CD4-positive, alpha-beta T cell (primary cell): ENCODE data around the gene TMEM174. TPM values are rescaled to one million over a fixed set of nuclear protein-coding genes. Genes with fewer than 3 reads are reported as not detected.

Experiments used
- ATAC-seq: fragments of 200-7000 bp; cut with Tn5 transposase; one replicate; pipeline ENCODE4 v1.10.0; 2022; ENCODE audit warnings: mild to moderate bottlenecking; ENCODE audit not compliant: poor library complexity
- CTCF ChIA-PET: fragments of 350-600 bp; sonication (Branson Sonifier 250); formaldehyde crosslinking; loops from one replicate; lab custom pipeline; 2021; ENCODE audit warnings: antibody characterized with exemption, inconsistent platforms; lab: Charles Lee
- POLR2A ChIA-PET: fragments of 350-600 bp; sonication (Branson Sonifier 250); formaldehyde crosslinking; loops from one replicate; lab custom pipeline; 2021; ENCODE audit warnings: antibody characterized with exemption, inconsistent platforms; lab: Charles Lee
- DNase-seq, 14 experiments: peaks; one replicate each; pipeline ENCODE4 v3.0.0-alpha.2; 2013 to 2020; ENCODE audit warnings: mixed read lengths in 2 of 14
- H3K27ac ChIP-seq, 2 donors: one replicate each; pipeline versions ENCODE4 v1.5.1 to v1.7.0; 2013; ENCODE audit warnings: low read length in 2 of 2, low read depth in 1 of 2, mild to moderate bottlenecking in 1 of 2
- H3K27me3 ChIP-seq, 2 experiments: 1 replicate in 1 of 2; 2 replicates in 1 of 2; pipeline versions ENCODE4 v1.6.1 to v1.7.0; 2013; ENCODE audit warnings: low read length in 2 of 2, control low read depth in 1 of 2, mild to moderate bottlenecking in 1 of 2, moderate library complexity in 1 of 2; ENCODE audit not compliant: insufficient read depth in 2 of 2, control insufficient read depth in 1 of 2
- H3K36me3 ChIP-seq: one replicate; pipeline ENCODE4 v1.6.1; 2013; ENCODE audit warnings: low read length, control low read depth; ENCODE audit not compliant: insufficient read depth
- H3K4me1 ChIP-seq: one replicate; pipeline ENCODE4 v1.6.1; 2013; ENCODE audit warnings: low read length, control low read depth; ENCODE audit not compliant: insufficient read depth
- H3K4me3 ChIP-seq: one replicate; pipeline ENCODE4 v1.5.1; 2013; ENCODE audit warnings: mild to moderate bottlenecking, low read length, moderate library complexity
- H3K9me3 ChIP-seq, 2 experiments: 1 replicate in 1 of 2; 2 replicates in 1 of 2; pipeline versions ENCODE4 v1.6.1 to v1.7.0; 2013; ENCODE audit warnings: low read length in 2 of 2, mild to moderate bottlenecking in 2 of 2, control low read depth in 1 of 2, moderate library complexity in 1 of 2; ENCODE audit not compliant: control insufficient read depth in 1 of 2, insufficient read depth in 1 of 2
- H3K27ac Mint-ChIP-seq: one replicate; pipeline ENCODE4 v1.8.0; 2020; ENCODE audit warnings: mixed read lengths
- H3K27me3 Mint-ChIP-seq: one replicate; pipeline ENCODE4 v1.8.0; 2021; ENCODE audit warnings: mixed read lengths
- H3K36me3 Mint-ChIP-seq: one replicate; pipeline ENCODE4 v1.8.0; 2021; ENCODE audit warnings: low read depth, mixed read lengths
- H3K4me1 Mint-ChIP-seq: one replicate; pipeline ENCODE4 v1.8.0; 2021; ENCODE audit warnings: low read depth, mixed read lengths
- H3K4me3 Mint-ChIP-seq: one replicate; pipeline ENCODE4 v1.8.0; 2020; ENCODE audit warnings: mild to moderate bottlenecking, mixed read lengths
- H3K9me3 Mint-ChIP-seq: one replicate; pipeline ENCODE4 v1.8.0; 2020; ENCODE audit warnings: mixed read lengths
- CTCF ChIP-seq: fragments of 200-600 bp; IDR thresholded peaks from one replicate; pipeline ENCODE4 v1.8.0; 2022; ENCODE audit warnings: antibody characterized with exemption, mild to moderate bottlenecking
- intact Hi-C, 2 experiments: fragments of 100-400 bp; cut with DNase I in 1 of 2; cut with micrococcal nuclease in 1 of 2; formaldehyde crosslinking; loops; one replicate each; pipeline versions ENCODE4 v1.15.1 to v1.9.0; 2023 to 2025; cut with DNase I, micrococcal nuclease
- total RNA-seq, 174 experiments: library from RNA in 2 of 174; stranded (reverse) in 2 of 174; gene quantifications; one replicate each; pipeline ENCODE4 v1.2.3 and lab custom pipeline; 2021 to 2026

Gene TMEM174
- total RNA-seq, 2 experiments from 2014 or later = not detected

GRCh38 chr5:73151766-73152410 lies 21.1 kb upstream of the TMEM174 start:
- H3K9me3 ChIP-seq = peaks cover 0 to 6% of the 10 kb centered on the region in 2 experiments
- Mint-ChIP-seq H3K4me1 (no peaks in the 10 kb centered on the region), H3K36me3 (no peaks in the 10 kb centered on the region), H3K27me3 (peaks cover 73% of the 10 kb centered on the region), H3K4me3 (no peak overlapping the region), H3K9me3 (no peaks in the 10 kb centered on the region), H3K27ac (no peak overlapping the region)
- POLR2A ChIA-PET = interaction anchor here (0.8 kb wide), 1 partner anchor 1248 kb away, joined by 4 read pairs; no protein-coding TSS in a partner anchor
- H3K27me3 ChIP-seq = peaks cover 36 to 58% of the 10 kb centered on the region in 2 experiments
- H3K4me1 ChIP-seq = no peaks in the 10 kb centered on the region
- DNase-seq (no peak), ATAC-seq (no peak)
- intact Hi-C loops = no loop called here
- CTCF ChIA-PET = no interaction called here
- H3K4me3 ChIP-seq = no peak overlapping the region
- no peak overlapping the region for H3K27ac ChIP-seq
- H3K36me3 ChIP-seq = no peaks in the 10 kb centered on the region
- TF ChIP-seq CTCF = no peak

- Histone ChIP-seq H3K4me3 (no peak overlapping the region), H3K27me3 (peaks cover 41 to 65% of the 10 kb centered on the region in 2 experiments), H3K36me3 (no peaks in the 10 kb centered on the region), H3K4me1 (no peaks in the 10 kb centered on the region), H3K9me3 (peaks cover 0 to 6% of the 10 kb centered on the region in 2 experiments), H3K27ac (no peak overlapping the region)
- peaks cover 81% of the 10 kb centered on the region for H3K27me3 Mint-ChIP-seq
- no peaks in the 10 kb centered on the region for H3K36me3 Mint-ChIP-seq
- intact Hi-C loops = no loop called here
- ChIA-PET CTCF (no interaction called here), POLR2A (no interaction called here)
- no peak for TF ChIP-seq CTCF
- ATAC-seq (no peak), DNase-seq (no peak)
- peaks cover under 1% of the 10 kb centered on the region for H3K4me1 Mint-ChIP-seq
- no peak overlapping the region for H3K27ac Mint-ChIP-seq
- H3K4me3 Mint-ChIP-seq = no peak overlapping the region
- no peaks in the 10 kb centered on the region for H3K9me3 Mint-ChIP-seq
Observed at GRCh38 chr5:73152411-73153388, 20.3 kb upstream of the TMEM174 start.

- Histone ChIP-seq H3K4me1 (no peaks in the 10 kb centered on the region), H3K27ac (no peak overlapping the region), H3K36me3 (no peaks in the 10 kb centered on the region), H3K4me3 (no peak overlapping the region), H3K9me3 (peaks cover 0 to 6% of the 10 kb centered on the region in 2 experiments), H3K27me3 (peaks cover 49 to 70% of the 10 kb centered on the region in 2 experiments)
- Mint-ChIP-seq H3K27me3 (peaks cover 85% of the 10 kb centered on the region), H3K4me3 (no peak overlapping the region), H3K36me3 (no peaks in the 10 kb centered on the region), H3K9me3 (no peaks in the 10 kb centered on the region), H3K27ac (no peak overlapping the region), H3K4me1 (peaks cover 8% of the 10 kb centered on the region)
- intact Hi-C loops = no loop called here
- no peak for ATAC-seq
- ChIA-PET POLR2A (no interaction called here), CTCF (no interaction called here)
- no peak for TF ChIP-seq CTCF
- no peak for DNase-seq
Observed at GRCh38 chr5:73153513-73153912, 19.5 kb upstream of the TMEM174 start.
